ENCODE data around the gene CCDC142.

- TF ChIP-seq CTCF (IDR thresholded peaks at IDR 0.05) (no peak), POLR2AphosphoS5 (IDR thresholded peaks at IDR 0.05; ENCODE audit: insufficient read depth in 1 of 2, low read depth in 1 of 2) (no peak)
These were observed 46.5 kb downstream of the CCDC142 start for GRCh38 chr2:74436111-74436805.
